Stromal cell of bone marrow (primary cell): ENCODE measurements around the gene PF4V1.

Experiments
- DNase-seq: peaks from one replicate; pipeline ENCODE4 v3.0.0-alpha.2; 2012; ENCODE audit warnings: low read depth

Gene PF4V1

DNA sequence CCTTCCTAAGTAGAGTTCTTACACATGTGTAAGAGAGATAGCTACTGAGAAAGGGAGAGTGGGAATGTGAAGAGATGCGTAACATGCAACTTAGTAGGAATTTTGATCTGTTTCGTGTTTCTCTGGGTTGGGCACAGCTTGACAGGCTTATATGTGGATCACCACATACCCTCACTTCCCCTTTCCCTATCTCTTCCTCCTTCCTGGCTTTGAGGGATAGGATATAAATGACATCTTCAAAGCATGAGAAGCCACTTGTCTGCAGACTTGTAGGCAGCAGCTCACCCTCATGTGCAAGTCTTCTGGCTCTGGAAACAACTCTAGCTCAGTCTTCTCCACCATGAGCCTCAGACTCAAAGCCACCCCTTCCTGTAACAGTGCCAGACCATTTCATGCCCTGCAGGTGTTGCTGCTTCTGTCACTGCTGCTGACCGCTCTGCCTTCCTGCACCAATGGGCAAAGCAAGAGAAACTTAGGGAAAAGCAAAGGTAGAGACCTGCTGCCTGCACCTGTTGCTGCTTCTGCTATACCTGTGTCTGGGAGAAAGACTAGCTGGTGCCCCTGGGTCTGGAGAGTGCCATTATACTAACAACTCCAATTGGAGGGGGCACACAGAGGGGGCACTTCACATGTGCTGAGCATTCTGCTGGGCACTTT, 5.4 kb upstream of the PF4V1 start:
- no peak for DNase-seq

- no peak for DNase-seq
Measured at GRCh38 chr4:73848183-73848777, 4.8 kb upstream of the PF4V1 start.

GRCh38 chr4:73850261-73850970, 2.7 kb upstream of the PF4V1 start:
- no peak for DNase-seq

DNA sequence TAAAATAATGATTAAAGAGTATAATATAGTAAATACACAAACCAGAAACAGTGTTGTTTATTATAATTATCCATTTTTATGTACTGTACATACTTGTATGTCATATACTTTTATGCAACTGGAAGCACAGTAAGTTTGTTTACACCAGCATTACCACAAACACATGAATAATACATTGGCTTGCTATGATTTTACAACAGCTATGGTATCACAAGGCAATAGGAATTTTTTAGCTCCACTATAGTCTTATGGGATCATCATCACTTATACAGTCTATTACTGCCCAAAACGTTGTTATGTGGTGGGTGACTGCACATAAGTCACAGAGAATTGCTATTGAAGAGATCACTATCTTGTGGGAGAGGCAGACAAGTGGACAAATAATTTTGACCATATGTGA, 1.8 kb upstream of the PF4V1 start:
- no peak for DNase-seq

DNA sequence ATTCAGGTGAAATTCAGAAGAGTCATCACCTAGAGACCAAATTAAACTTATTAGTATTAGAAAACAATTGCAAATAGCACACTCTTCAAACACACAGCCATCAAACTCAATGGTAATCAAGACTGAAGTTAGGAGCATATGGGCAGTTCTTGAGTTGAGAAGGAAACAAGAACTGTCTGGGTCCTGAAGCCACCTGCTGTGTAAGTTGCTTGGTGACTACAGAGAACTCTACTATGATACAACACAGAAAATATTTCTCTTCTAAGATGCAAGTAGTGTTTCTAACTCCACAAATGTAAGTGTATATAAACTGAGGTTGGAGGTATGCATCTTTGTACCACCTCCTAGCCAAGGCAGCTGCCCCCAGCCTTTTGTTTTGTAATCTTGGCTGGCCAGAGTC, 325 bp upstream of the PF4V1 start:
- no peak for DNase-seq

GRCh38 chr4:73853718-73854473, 800 bp downstream of the PF4V1 start:
- no peak for DNase-seq

DNA sequence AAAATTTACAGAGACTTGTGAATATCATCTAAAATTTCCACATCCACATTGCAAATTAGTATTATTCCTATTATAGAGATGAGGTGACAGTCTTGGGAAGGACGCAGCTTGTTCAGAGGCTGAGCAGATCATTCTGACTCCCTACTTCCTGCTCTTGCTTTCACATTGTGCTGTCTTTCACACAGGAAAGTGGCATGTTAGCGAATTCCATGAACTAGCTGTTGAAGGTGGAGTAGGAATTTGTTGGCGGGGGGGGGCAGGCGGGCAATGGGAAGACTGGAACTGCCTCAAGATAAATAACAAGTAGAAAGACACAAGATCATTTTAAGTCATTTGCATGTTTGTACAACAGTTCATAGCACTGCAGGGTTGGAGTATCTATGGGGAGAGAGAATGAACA, 2.3 kb downstream of the PF4V1 start:
- DNase-seq, result no peak

GRCh38 chr4:73856518-73856917, 3.4 kb downstream of the PF4V1 start:
- DNase-seq, result no peak

GRCh38 chr4:73859614-73860088, 6.6 kb downstream of the PF4V1 start:
- DNase-seq, result no peak

DNA sequence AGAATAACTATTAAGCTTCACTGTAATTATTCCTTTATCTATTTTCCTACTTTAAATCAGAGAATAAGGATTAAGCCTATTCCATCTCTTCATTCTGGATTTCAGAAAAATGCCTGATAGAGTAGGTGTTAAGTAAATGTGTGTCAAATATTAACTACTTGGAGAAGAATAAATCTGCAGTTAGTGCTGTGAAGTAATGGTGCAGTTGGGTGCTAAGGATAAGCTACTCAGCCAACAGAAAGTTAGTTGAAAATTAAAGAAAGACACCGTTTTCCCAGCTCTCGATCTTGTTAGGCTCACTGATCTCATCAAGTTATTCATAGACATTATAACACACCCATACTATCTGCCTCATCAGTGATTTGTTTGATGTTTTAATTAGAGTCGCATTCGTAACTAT, 7.1 kb downstream of the PF4V1 start:
- no peak for DNase-seq

DNA sequence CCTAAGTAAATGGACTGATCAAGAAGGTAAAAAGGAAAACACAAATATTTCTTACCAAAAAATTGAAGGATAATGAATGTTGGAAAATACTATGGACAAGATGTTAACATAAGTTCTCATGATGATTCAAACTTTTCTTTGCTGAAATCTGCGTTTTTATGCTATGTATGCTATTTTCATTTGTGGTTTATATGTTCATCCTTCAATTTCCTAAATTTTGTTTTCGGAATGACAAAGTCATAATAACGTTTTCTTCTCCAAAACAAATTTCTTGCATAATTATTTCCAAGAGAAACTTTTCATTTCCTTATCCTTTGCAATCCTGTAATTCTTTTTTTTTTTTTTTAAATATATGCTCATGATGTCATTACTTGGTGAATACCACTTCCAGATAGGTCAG, 7.8 kb downstream of the PF4V1 start:
- no peak for DNase-seq

- no peak for DNase-seq
Measured at GRCh38 chr4:73862322-73862721, 9.2 kb downstream of the PF4V1 start.

DNA sequence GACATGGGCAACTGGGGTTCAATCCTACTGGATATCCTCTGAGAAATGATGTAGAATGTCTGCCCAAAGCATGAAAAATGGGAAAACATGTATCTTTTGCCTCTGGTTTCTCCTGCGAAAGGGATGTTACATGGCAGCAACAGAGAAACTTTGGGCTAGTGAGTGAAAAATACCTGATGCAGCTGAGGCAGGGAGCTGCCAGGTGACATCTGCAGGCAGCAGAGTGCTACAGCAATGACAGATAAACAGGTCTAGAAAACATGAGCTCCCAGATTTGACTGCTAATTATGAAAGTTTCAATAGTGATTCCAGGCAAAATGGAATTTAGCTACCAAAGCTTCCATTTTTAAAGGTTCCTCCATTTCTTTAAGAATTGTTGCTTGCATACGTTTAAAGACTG, 11.3 kb downstream of the PF4V1 start:
- no peak for DNase-seq

GRCh38 chr4:73864961-73865360, 11.9 kb downstream of the PF4V1 start:
- no peak for DNase-seq

DNA sequence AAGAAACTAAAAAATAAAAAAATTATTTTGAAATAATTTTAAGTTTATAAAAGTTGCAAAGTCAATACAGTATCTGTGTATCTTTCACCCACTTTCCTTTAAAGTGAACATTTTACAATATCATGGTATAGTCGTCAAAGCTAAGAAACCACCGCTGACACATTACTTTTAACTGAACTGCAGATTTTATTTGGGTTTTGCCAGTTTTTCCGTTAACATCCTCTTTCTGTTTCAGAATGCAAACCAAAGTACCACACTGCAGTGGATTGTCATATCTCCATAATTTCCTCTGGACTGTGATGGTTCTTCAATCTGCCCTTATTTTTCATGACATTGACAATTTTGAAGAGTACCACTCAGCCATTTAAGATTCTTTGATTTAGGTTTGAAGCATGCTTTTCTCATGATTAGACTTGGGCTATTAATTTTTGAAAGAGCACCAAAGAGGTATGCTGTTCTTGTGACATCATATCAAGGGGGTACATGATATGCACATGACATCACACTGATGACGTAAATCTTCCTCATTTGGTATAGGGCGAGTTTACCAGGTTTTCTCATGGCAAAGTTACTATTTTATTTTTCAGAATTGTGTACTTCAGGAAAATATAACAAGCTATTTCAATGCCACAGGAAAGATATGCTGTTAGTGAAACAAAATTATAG, 12.5 kb downstream of the PF4V1 start:
- DNase-seq, result no peak

GRCh38 chr4:73866246-73866645, 13.2 kb downstream of the PF4V1 start:
- no peak for DNase-seq

GRCh38 chr4:73867783-73868182, 14.7 kb downstream of the PF4V1 start:
- no peak for DNase-seq

DNA sequence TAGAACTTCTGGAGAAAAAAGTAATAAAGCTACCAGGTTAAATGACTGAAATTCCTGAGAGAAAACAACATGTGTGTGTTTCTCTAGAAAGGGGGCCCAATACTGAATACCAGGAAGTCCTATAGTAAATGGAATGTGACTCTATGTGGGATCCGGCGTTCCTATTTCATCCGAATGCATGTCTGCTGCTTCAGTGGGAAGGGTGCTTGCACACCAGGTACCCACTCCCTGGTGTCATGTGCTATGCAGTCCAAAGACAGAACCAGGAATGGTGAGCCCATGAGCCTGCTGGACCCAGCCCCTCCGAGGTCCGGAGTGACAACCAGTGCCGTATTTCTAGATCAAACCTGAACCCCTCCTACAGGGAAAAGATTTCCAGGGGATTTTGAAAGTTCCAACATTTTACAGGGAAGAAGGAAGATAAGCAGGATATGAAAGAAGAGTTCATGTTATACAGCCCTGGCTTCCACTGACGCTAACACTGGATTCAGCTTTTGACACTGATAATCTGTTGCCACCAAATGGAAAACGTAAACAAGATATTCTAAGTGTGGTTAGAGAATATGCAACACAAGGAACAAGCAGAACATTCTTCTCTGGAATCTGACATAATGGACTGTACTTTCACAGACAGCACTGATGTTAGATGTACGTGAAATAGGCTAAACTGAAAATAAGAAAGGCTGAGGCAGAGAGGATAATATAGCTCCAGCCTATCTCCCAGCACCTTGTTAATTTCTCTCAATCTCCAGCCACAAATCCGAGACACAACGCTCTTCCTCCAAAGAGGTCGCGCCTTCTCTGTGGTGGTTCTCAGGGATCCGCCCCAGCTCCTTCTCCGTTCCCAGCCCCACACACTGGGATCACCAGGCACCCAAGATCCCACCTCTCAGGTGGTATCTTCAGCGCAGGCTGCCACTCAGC, 15.4 kb downstream of the PF4V1 start:
- DNase-seq, result no peak

GRCh38 chr4:73869130-73870055, 16.3 kb downstream of the PF4V1 start, which contains the start of gene CXCL1:
CXCL1 (plus strand) TSS chr4:73869393; CDS start chr4:73869471, 78 bp downstream.
- DNase-seq, result no peak

DNA sequence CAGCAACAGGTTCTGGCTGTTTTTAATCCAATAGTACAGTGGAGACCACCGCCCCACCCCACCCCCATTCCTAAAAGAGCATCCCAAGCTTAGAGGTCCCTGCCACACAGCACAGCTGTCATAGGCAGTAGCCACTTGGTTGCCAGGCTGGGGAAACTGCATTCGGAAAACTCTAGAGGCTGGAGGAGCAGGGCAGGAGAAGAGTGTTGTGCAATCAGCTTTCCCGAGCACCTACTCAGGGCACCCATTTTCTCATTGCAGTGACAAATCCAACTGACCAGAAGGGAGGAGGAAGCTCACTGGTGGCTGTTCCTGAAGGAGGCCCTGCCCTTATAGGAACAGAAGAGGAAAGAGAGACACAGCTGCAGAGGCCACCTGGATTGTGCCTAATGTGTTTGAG, 17.2 kb downstream of the PF4V1 start:
- DNase-seq, result no peak
